Liver (tissue), 9 donors: ENCODE data around the gene ATP5MC2. TPM values are rescaled to one million over a fixed set of nuclear protein-coding genes. Genes with fewer than 3 reads are reported as not detected.

ENCODE experiments used
- DNase-seq: peaks from one replicate; pipeline ENCODE4 v3.0.0-alpha.2; 2017; ENCODE audit warnings: low spot score
- H3K27ac ChIP-seq, 2 donors: one replicate each; pipeline ENCODE4 v1.7.0; 2013; ENCODE audit warnings: inconsistent platforms in 2 of 2, low read length in 2 of 2, control low read depth in 1 of 2, low read depth in 1 of 2, mild to moderate bottlenecking in 1 of 2
- H3K27me3 ChIP-seq, 4 donors: one replicate each; pipeline versions ENCODE4 v1.6.1 to v1.7.0; 2013; ENCODE audit warnings: low read length in 3 of 4, inconsistent platforms in 1 of 4, mild to moderate bottlenecking in 1 of 4, moderate library complexity in 1 of 4; ENCODE audit not compliant: control insufficient read depth in 4 of 4, insufficient read depth in 4 of 4
- H3K36me3 ChIP-seq, 4 donors: one replicate each; pipeline versions ENCODE4 v1.6.1 to v1.7.0; 2013; ENCODE audit warnings: low read length in 3 of 4, mild to moderate bottlenecking in 3 of 4, low read depth in 1 of 4, moderate library complexity in 1 of 4; ENCODE audit not compliant: control insufficient read depth in 4 of 4, insufficient read depth in 3 of 4
- H3K4me1 ChIP-seq, 4 donors: one replicate each; pipeline versions ENCODE4 v1.6.1 to v1.7.0; 2013; ENCODE audit warnings: low read length in 3 of 4, mild to moderate bottlenecking in 3 of 4, moderate library complexity in 1 of 4; ENCODE audit not compliant: control insufficient read depth in 4 of 4, insufficient read depth in 4 of 4
- H3K4me3 ChIP-seq, 3 donors: one replicate each; pipeline versions ENCODE4 v1.6.1 to v1.7.0; 2013; ENCODE audit warnings: low read length in 3 of 3, control low read depth in 1 of 3, low read depth in 1 of 3, mild to moderate bottlenecking in 1 of 3
- H3K9ac ChIP-seq, 2 donors: one replicate each; pipeline ENCODE4 v1.7.0; 2013; ENCODE audit warnings: low read length in 2 of 2, mild to moderate bottlenecking in 2 of 2, moderate library complexity in 2 of 2, control low read depth in 1 of 2, low read depth in 1 of 2
- H3K9me3 ChIP-seq, 4 donors: one replicate each; pipeline versions ENCODE4 v1.6.1 to v1.7.0; 2013; ENCODE audit warnings: low read length in 3 of 4; ENCODE audit not compliant: control insufficient read depth in 4 of 4
- CTCF ChIP-seq: fragments of 150-350 bp; IDR thresholded peaks from 2 replicates; pipeline ENCODE4 v1.5.1; 2017; ENCODE audit warnings: improper control_type of control experiment, low read depth, low read length; ENCODE audit not compliant: missing input control
- FOXA2 ChIP-seq: IDR thresholded peaks from 2 replicates; pipeline ENCODE4 v1.6.1; 2016; ENCODE audit warnings: antibody characterized with exemption
- HNF4A ChIP-seq, 2 donors: conservative IDR thresholded peaks; 2 replicates each; pipeline ENCODE4 v1.6.1; 2016; ENCODE audit warnings: antibody characterized with exemption in 2 of 2, mild to moderate bottlenecking in 2 of 2
- MAX ChIP-seq: IDR thresholded peaks from 2 replicates; pipeline ENCODE4 v1.6.1; 2016; ENCODE audit warnings: antibody characterized with exemption
- REST ChIP-seq: IDR thresholded peaks from 2 replicates; pipeline ENCODE4 v1.6.1; 2016; ENCODE audit warnings: antibody characterized with exemption, mild to moderate bottlenecking
- RXRA ChIP-seq, 2 donors: IDR thresholded peaks; 2 replicates each; pipeline ENCODE4 v1.6.1; 2017 to 2018; ENCODE audit warnings: antibody characterized with exemption in 2 of 2, mild to moderate bottlenecking in 1 of 2
- SP1 ChIP-seq: IDR thresholded peaks from 2 replicates; pipeline ENCODE4 v1.6.1; 2018; ENCODE audit warnings: antibody characterized with exemption, mild to moderate bottlenecking
- TAF1 ChIP-seq: conservative IDR thresholded peaks from 2 replicates; pipeline ENCODE4 v1.6.1; 2016; ENCODE audit warnings: antibody characterized with exemption, mild to moderate bottlenecking
- YY1 ChIP-seq: IDR thresholded peaks from 2 replicates; pipeline ENCODE4 v1.6.1; 2016; ENCODE audit warnings: antibody characterized with exemption, mild to moderate bottlenecking
- ZBTB33 ChIP-seq: IDR thresholded peaks from 2 replicates; pipeline ENCODE4 v1.6.1; 2016; ENCODE audit warnings: antibody characterized with exemption
- WGBS: extraction: QIAGEN DNeasy Blood & Tissue Kit; methylation state at CpG from one replicate; pipeline ENCODE4 v1.1.7; 2013; 5-methylcytosine and 5-hydroxymethylcytosine counted together
- polyA plus RNA-seq, 2 donors: library from polyadenylated mRNA; stranded (reverse) in 1 of 2; unstranded in 1 of 2; fragments of 200-250 nt in 1 of 2; fragments of >200 nt in 1 of 2; fragmentation: Nextera tagmentation in 1 of 2; extraction: Ambion mirVana in 1 of 2; gene quantifications; one replicate each; pipeline versions ENCODE4 v1.2.1 to v1.2.3, GENCODE V29; 2013 to 2015
- total RNA-seq, 2 donors: library from RNA; depleted of rRNA; stranded (reverse); fragments of >200 nt; gene quantifications; one replicate each; pipeline ENCODE4 v1.2.3, GENCODE V29; 2014
- donor health status: healthy.
- donor health status: healthy.
- donor health status: healthy.
- donor health status: healthy.
- donor health status: healthy.

Gene ATP5MC2
- total and polyA plus RNA-seq, 4 donors: 57.0 to 294 (median 171) TPM

- H3K4me1 ChIP-seq: peaks cover 0 to 16% (median 11%) of the 10 kb centered on the region in 4 donors
- H3K27me3 ChIP-seq: no peaks in the 10 kb centered on the region
- TF ChIP-seq SP1 (no peak), REST (no peak), YY1 (peak; percentile 34)
- no peak overlapping the region for H3K9ac ChIP-seq
- H3K9me3 ChIP-seq: no peaks in the 10 kb centered on the region
- H3K36me3 ChIP-seq: peaks cover 0 to 5% (median 2%) of the 10 kb centered on the region in 4 donors
- H3K4me3 ChIP-seq: peak overlapping the region in 2 of 3 donors; percentile 43 to 78
- no peak for DNase-seq
- peak overlapping the region; percentile 89 to 90 for H3K27ac ChIP-seq
- 45% methylated on average over 51 of the region's 51 CpGs for WGBS
These were observed 1.3 kb upstream of the ATP5MC2 start for GRCh38 chr12:53677016-53677799.

- H3K36me3 ChIP-seq: peaks cover 0 to 7% (median 2%) of the 10 kb centered on the region in 4 donors
- H3K4me3 ChIP-seq: peak overlapping the region; percentile 43 to 78 (median 77)
- WGBS: 11% methylated on average over 15 of the region's 15 CpGs
- no peaks in the 10 kb centered on the region for H3K27me3 ChIP-seq
- H3K27ac ChIP-seq: peak overlapping the region; percentile 89 to 90
- DNase-seq: no peak
- TF ChIP-seq HNF4A (conservative IDR thresholded peaks at IDR 0.05) (peak in 1 of 2 donors; percentile 33), RXRA (IDR thresholded peaks at IDR 0.05) (peak in 1 of 2 donors; percentile 12), ZBTB33 (no peak), TAF1 (no peak), FOXA2 (no peak)
- peak overlapping the region in 1 of 2 donors; percentile 77 for H3K9ac ChIP-seq
- H3K4me1 ChIP-seq: peaks cover 0 to 16% (median 11%) of the 10 kb centered on the region in 4 donors
- H3K9me3 ChIP-seq: no peaks in the 10 kb centered on the region
These were observed 753 bp upstream of the ATP5MC2 start for GRCh38 chr12:53676656-53677015.

- H3K9me3 ChIP-seq: no peaks in the 10 kb centered on the region
- peaks cover 0 to 16% (median 11%) of the 10 kb centered on the region in 4 donors for H3K4me1 ChIP-seq
- peak overlapping the region; percentile 7 to 14 for H3K9ac ChIP-seq
- TF ChIP-seq ZBTB33 (no peak), MAX (no peak), RXRA (IDR thresholded peaks at IDR 0.05) (no peak), YY1 (no peak), SP1 (no peak), FOXA2 (no peak), CTCF (no peak)
- H3K36me3 ChIP-seq: peaks cover 0 to 13% (median 10%) of the 10 kb centered on the region in 4 donors
- H3K27ac ChIP-seq: peak overlapping the region; percentile 89 to 90
- no peak for DNase-seq
- H3K27me3 ChIP-seq: no peaks in the 10 kb centered on the region
- peak overlapping the region; percentile 65 to 92 (median 77) for H3K4me3 ChIP-seq
- 39% methylated on average over 8 of the region's 8 CpGs for WGBS
These were observed 744 bp downstream of the ATP5MC2 start for GRCh38 chr12:53674977-53675700.
